PFSK-1 (cell line): ENCODE data around the gene TMEM238L.

Source experiments
- FOXP2 ChIP-seq: optimal IDR thresholded peaks from 2 replicates; pipeline ENCODE3; 2011; ENCODE audit warnings: borderline replicate concordance, control low read depth, inconsistent platforms; ENCODE audit not compliant: insufficient read depth; ENCODE audit errors: extremely low read length, extremely low read depth
- POLR2AphosphoS5 ChIP-seq: IDR thresholded peaks from 2 replicates; pipeline ENCODE4 v1.6.1; 2012; ENCODE audit warnings: low read depth, mild to moderate bottlenecking, control low read depth, low read length, moderate library complexity
- REST ChIP-seq, 2 experiments: IDR thresholded peaks; 2 replicates each; pipeline versions ENCODE4 v1.6.1 to v1.8.0; 2011 to 2012; ENCODE audit warnings: low read depth in 2 of 2, low read length in 2 of 2, control low read depth in 1 of 2, inconsistent platforms in 1 of 2, mild to moderate bottlenecking in 1 of 2, moderate library complexity in 1 of 2; ENCODE audit not compliant: insufficient read depth in 1 of 2
- TAF1 ChIP-seq: IDR thresholded peaks from 2 replicates; pipeline ENCODE4 v1.6.1; 2012; ENCODE audit warnings: low read length, control low read depth, borderline replicate concordance; ENCODE audit not compliant: insufficient read depth

GRCh38 chr17:10805911-10806310 lies 2.0 kb upstream of the TMEM238L start:
- no peak for TF ChIP-seq POLR2AphosphoS5
- no peak for TF ChIP-seq REST (IDR thresholded peaks at IDR 0.05; ENCODE audit: insufficient read depth in 1 of 2, low read depth in 2 of 2, low read length in 2 of 2)
- TF ChIP-seq TAF1: no peak
- no peak for TF ChIP-seq FOXP2
